Colon (tissue), 2 donors: ENCODE data around the gene UGT2B7.

ENCODE experiments used
- FAIRE-seq: peaks from 2 replicates; lab custom pipeline; 2012; peaks lifted over from hg19 to GRCh38; lab: Jason Lieb, UNC
- donor health status: control.
- donor health status: control.

Gene UGT2B7

DNA sequence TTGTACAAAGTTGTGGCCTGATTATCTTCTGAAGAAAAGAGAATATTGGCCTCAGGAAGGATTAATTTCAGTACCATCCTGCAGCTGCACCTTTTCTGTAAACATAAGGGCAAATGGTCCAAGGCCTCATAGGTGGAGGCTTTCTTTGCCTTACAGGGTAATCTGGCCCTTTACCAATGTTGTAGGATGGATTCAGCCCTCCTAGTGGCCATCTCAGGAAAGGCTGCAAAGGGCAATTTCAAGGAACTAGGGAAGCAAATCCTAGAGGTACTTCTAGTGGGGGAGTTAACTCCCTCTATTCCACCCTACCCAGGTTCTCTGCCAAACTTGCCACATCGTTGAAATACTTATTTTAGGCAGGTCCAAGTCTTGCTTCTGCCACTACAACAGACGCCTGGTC lies 60.6 kb downstream of the UGT2B7 start:
- FAIRE-seq: no peak
